ENCODE data around the gene NOMO2.
A peak's percentile ranks its signal among the peaks of the same experiment; 100 is the strongest.
"Not testable (repeated sequence)": the region's sequence is repeated elsewhere in the genome, so short reads cannot be mapped to it uniquely, and the experiment has no call there.

Gene NOMO2

GRCh38 chr16:18561727-18562314 is at the start of gene NOMO2:
Gene NOMO2, minus strand, starts transcription at chr16:18562097. Its CDS starts 57 bp downstream, at chr16:18562040.
- ATAC-seq (peak; percentile 96), DNase-seq (peak; percentile 88)

GRCh38 chr16:18610147-18610803 is 48.4 kb upstream of the NOMO2 start:
- DNase-seq, ATAC-seq: not testable (repeated sequence)

GRCh38 chr16:18608271-18608670 is 46.4 kb upstream of the NOMO2 start:
- ATAC-seq, DNase-seq: not testable (repeated sequence)

- not testable (repeated sequence) for DNase-seq, ATAC-seq
Measured at GRCh38 chr16:18603572-18604246, 41.8 kb upstream of the NOMO2 start.

GRCh38 chr16:18598582-18598981 is 36.7 kb upstream of the NOMO2 start:
- DNase-seq, ATAC-seq: not testable (repeated sequence)

- not testable (repeated sequence) for ATAC-seq, DNase-seq
Measured at GRCh38 chr16:18597734-18598133, 35.8 kb upstream of the NOMO2 start.

- DNase-seq, ATAC-seq: not testable (repeated sequence)
Measured at GRCh38 chr16:18597319-18597718, 35.4 kb upstream of the NOMO2 start.

GRCh38 chr16:18595796-18596195 is 33.9 kb upstream of the NOMO2 start:
- not testable (repeated sequence) for DNase-seq, ATAC-seq

- not testable (repeated sequence) for DNase-seq, ATAC-seq
Measured at GRCh38 chr16:18594880-18595279, 33.0 kb upstream of the NOMO2 start.

GRCh38 chr16:18593904-18594303 is 32.0 kb upstream of the NOMO2 start:
- not testable (repeated sequence) for ATAC-seq

GRCh38 chr16:18592982-18593381 is 31.1 kb upstream of the NOMO2 start:
- not testable (repeated sequence) for ATAC-seq, DNase-seq

More at GRCh38 chr16:18593904-18594303, 32.0 kb upstream of the NOMO2 start:
- not testable (repeated sequence) for DNase-seq

GRCh38 chr16:18591908-18592307 is 30.0 kb upstream of the NOMO2 start:
- DNase-seq, result peak; percentile 14
- ATAC-seq, result peak; percentile 47

- DNase-seq, ATAC-seq: not testable (repeated sequence)
Measured at GRCh38 chr16:18591441-18591840, 29.5 kb upstream of the NOMO2 start.

GRCh38 chr16:18589806-18590205 is 27.9 kb upstream of the NOMO2 start:
- ATAC-seq, DNase-seq: not testable (repeated sequence)

GRCh38 chr16:18586560-18587540 is 25.0 kb upstream of the NOMO2 start:
- DNase-seq, ATAC-seq: not testable (repeated sequence)

GRCh38 chr16:18585789-18586188 is 23.9 kb upstream of the NOMO2 start:
- not testable (repeated sequence) for ATAC-seq, DNase-seq

GRCh38 chr16:18582902-18583301 is 21.0 kb upstream of the NOMO2 start:
- no peak for ATAC-seq
- DNase-seq, result no peak

- not testable (repeated sequence) for DNase-seq, ATAC-seq
Measured at GRCh38 chr16:18580396-18580795, 18.5 kb upstream of the NOMO2 start.

- not testable (repeated sequence) for DNase-seq, ATAC-seq
Measured at GRCh38 chr16:18579261-18579660, 17.4 kb upstream of the NOMO2 start.

- not testable (repeated sequence) for DNase-seq, ATAC-seq
Measured at GRCh38 chr16:18577942-18578341, 16.0 kb upstream of the NOMO2 start.

- not testable (repeated sequence) for ATAC-seq, DNase-seq
Measured at GRCh38 chr16:18575945-18576344, 14.0 kb upstream of the NOMO2 start.
